GM19193 (cell line): ENCODE data around the gene ADAM17.

Experiments
- POLR2A ChIP-seq: IDR thresholded peaks from 4 replicates; pipeline ENCODE4 v1.6.1; 2011; ENCODE audit not compliant: insufficient read depth, insufficient read length; ENCODE audit errors: extremely low read depth

The ADAM17 gene

GRCh38 chr2:9543557-9543956 is 12.1 kb downstream of the ADAM17 start:
- no peak for TF ChIP-seq POLR2A

- no peak for TF ChIP-seq POLR2A
Measured at GRCh38 chr2:9539531-9539930, 16.1 kb downstream of the ADAM17 start.

GRCh38 chr2:9538000-9538507 is 17.6 kb downstream of the ADAM17 start:
- TF ChIP-seq POLR2A = no peak

- no peak for TF ChIP-seq POLR2A
Measured at GRCh38 chr2:9536504-9536903, 19.1 kb downstream of the ADAM17 start.

GRCh38 chr2:9535177-9535576 is 20.5 kb downstream of the ADAM17 start:
- TF ChIP-seq POLR2A = no peak

GRCh38 chr2:9533663-9534062 is 22.0 kb downstream of the ADAM17 start:
- TF ChIP-seq POLR2A = no peak

- TF ChIP-seq POLR2A = no peak
Measured at GRCh38 chr2:9532421-9532820, 23.2 kb downstream of the ADAM17 start.

GRCh38 chr2:9527995-9528787 is 27.4 kb downstream of the ADAM17 start:
- TF ChIP-seq POLR2A = no peak

GRCh38 chr2:9525266-9525665 is 30.4 kb downstream of the ADAM17 start:
- TF ChIP-seq POLR2A = no peak

- TF ChIP-seq POLR2A = no peak
Measured at GRCh38 chr2:9524291-9524690, 31.3 kb downstream of the ADAM17 start.

GRCh38 chr2:9519250-9519649 is 36.4 kb downstream of the ADAM17 start:
- no peak for TF ChIP-seq POLR2A

GRCh38 chr2:9518780-9519179 is 36.9 kb downstream of the ADAM17 start:
- no peak for TF ChIP-seq POLR2A

GRCh38 chr2:9518163-9518562 is 37.5 kb downstream of the ADAM17 start:
- no peak for TF ChIP-seq POLR2A

- no peak for TF ChIP-seq POLR2A
Measured at GRCh38 chr2:9517118-9517782, 38.4 kb downstream of the ADAM17 start.

GRCh38 chr2:9508931-9509330 is 46.7 kb downstream of the ADAM17 start:
- TF ChIP-seq POLR2A = no peak

GRCh38 chr2:9498210-9498609 is 57.4 kb downstream of the ADAM17 start:
- no peak for TF ChIP-seq POLR2A
